Right atrium auricular region (tissue), 2 donors: Measurements from ENCODE around the gene GET3. TPM values are rescaled to one million over a fixed set of nuclear protein-coding genes. Genes with fewer than 3 reads are reported as not detected.
"Not testable (repeated sequence)": the region's sequence is repeated elsewhere in the genome, so short reads cannot be mapped to it uniquely, and the experiment has no call there.

Experiments used
- DNase-seq: peaks from one replicate; pipeline ENCODE4 v3.0.0-alpha.2; 2019; ENCODE audit warnings: low spot score
- H3K27ac ChIP-seq, 2 donors: fragments of 200-600 bp; sonication (generic); 1 replicate in 1 of 2; 2 replicates in 1 of 2; pipeline ENCODE4 v1.5.1; 2016 to 2019
- H3K27me3 ChIP-seq, 2 donors: fragments of 200-600 bp; sonication (generic); one replicate each; pipeline versions ENCODE4 v1.5.1 to v1.6.0; 2017 to 2019
- H3K36me3 ChIP-seq: fragments of 200-600 bp; sonication (generic); one replicate; pipeline ENCODE4 v1.5.1; 2016
- H3K4me1 ChIP-seq, 2 donors: fragments of 200-600 bp; sonication (generic); one replicate each; pipeline versions ENCODE4 v1.5.1 to v1.6.0; 2017 to 2019
- H3K4me3 ChIP-seq, 2 donors: fragments of 200-600 bp; sonication (generic); 1 replicate in 1 of 2; 2 replicates in 1 of 2; pipeline ENCODE4 v1.5.1; 2017 to 2019; ENCODE audit warnings: mild to moderate bottlenecking in 1 of 2, moderate library complexity in 1 of 2
- H3K9me3 ChIP-seq, 2 donors: fragments of 200-600 bp; sonication (generic); one replicate each; pipeline ENCODE4 v1.5.1; 2019
- total RNA-seq, 2 donors: library from RNA; depleted of rRNA; stranded (reverse); fragments of >200 nt; gene quantifications; one replicate each; pipeline ENCODE4 v1.1.0, GENCODE V29; 2016
- TF ChIP-seq, protein P1 (sequence below), 2 donors: fragments of 200-600 bp; sonication (generic); IDR thresholded peaks; one replicate each; pipeline ENCODE4 v1.5.1; 2019; ENCODE audit warnings: antibody characterized with exemption in 2 of 2

The GET3 gene
- total RNA-seq, 2 donors from 2014 or later: 44.6 to 55.1 TPM

DNA sequence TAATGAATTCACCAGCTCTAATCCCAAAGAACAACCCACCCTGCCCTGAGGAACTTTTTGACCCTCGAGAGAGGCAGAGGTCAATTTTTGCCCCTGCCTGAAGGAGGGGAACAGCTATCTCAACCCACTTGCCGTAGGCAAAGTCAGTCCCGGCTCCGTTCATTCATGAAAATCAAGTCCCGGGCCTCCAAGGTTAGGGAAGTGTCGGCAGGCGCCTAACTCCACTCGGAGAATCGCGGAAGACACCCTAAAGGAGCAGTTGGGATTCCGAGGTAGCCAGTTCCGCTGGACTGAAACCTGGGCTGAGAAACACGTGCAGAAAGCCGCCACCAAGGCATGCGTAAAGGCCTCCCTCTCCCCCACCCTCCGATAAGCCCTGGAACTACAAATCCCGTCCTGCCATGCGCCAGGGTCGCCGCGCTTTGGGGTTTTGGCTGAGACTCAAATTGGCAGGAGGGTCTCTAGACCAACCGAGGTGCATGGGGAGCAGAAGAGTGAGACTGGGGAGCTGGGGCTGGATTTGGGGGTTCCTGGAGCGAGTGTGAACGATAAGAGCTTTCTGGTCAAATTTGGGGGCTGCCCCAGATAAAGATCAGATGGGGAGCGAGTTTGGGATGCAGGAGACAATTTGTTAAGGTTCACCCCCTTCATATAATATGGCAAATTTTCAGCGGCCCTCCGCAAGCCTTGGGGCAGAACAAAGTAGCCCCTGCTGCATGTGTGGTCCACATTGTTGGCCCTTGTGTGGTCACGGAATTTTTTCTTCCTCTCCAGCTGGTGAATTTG is 13.5 kb upstream of the GET3 start, which contains the start of gene TNPO2:
TNPO2 (minus strand) TSS at position 292 of the 786 bp plus-strand sequence. CDS start 2,955 bp downstream, outside the sequence.
- DNase-seq: no peak
- H3K36me3 ChIP-seq: peaks cover 15% of the 10 kb centered on the region
- H3K27ac ChIP-seq: peak within 1 kb of the TSS; percentile 97
- H3K4me1 ChIP-seq: peaks cover 0 to 40% of the 10 kb centered on the region in 2 donors
- H3K4me3 ChIP-seq: peak within 1 kb of the TSS; percentile 64 to 83
- no peaks in the 10 kb centered on the region for H3K27me3 ChIP-seq
- no peaks in the 10 kb centered on the region for H3K9me3 ChIP-seq
- TF ChIP-seq, protein P1, sequence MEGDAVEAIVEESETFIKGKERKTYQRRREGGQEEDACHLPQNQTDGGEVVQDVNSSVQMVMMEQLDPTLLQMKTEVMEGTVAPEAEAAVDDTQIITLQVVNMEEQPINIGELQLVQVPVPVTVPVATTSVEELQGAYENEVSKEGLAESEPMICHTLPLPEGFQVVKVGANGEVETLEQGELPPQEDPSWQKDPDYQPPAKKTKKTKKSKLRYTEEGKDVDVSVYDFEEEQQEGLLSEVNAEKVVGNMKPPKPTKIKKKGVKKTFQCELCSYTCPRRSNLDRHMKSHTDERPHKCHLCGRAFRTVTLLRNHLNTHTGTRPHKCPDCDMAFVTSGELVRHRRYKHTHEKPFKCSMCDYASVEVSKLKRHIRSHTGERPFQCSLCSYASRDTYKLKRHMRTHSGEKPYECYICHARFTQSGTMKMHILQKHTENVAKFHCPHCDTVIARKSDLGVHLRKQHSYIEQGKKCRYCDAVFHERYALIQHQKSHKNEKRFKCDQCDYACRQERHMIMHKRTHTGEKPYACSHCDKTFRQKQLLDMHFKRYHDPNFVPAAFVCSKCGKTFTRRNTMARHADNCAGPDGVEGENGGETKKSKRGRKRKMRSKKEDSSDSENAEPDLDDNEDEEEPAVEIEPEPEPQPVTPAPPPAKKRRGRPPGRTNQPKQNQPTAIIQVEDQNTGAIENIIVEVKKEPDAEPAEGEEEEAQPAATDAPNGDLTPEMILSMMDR (IDR thresholded peaks at IDR 0.05): no peak

DNA sequence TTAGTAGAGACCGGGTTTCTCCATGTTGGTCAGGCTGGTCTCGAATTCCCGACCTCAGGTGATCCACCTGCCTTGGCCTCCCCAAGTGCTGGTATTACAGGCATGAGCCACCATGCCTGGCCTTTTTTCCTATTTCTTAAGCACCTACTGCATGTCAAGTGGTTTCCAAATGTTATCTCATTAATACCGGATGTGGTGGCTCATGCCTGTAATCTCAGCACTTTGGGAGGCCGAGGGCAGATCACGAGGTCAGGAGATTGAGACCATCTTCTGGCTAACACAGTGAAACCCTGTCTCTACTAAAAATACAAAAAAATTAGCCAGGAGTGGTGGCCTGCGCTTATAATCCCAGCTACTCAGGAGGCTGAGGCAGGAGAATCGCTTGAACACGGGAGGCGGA is 11.7 kb upstream of the GET3 start:
- H3K4me3 ChIP-seq, H3K27ac ChIP-seq, H3K27me3 ChIP-seq, H3K9me3 ChIP-seq, DNase-seq: not testable (repeated sequence)
- H3K4me1 ChIP-seq: peaks cover 0 to 28% of the 10 kb centered on the region in 2 donors
- peaks cover 26% of the 10 kb centered on the region for H3K36me3 ChIP-seq

DNA sequence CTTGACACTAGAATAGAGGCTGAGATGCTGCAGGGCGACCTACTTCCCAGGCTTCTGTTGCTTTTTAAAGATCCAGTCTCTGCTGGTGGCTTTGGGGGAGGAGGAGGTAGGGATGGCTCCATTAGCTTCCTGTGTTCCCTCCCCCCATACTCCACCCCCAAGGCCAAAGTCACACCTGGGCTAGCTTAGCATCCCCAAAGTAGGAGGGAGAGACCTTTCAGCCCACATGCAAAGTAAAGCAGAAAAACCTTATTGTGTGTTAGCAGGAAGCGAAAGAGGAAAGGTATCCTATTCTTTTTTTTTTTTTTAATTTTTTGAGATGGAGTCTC is 10.3 kb upstream of the GET3 start:
- no peaks in the 10 kb centered on the region for H3K27me3 ChIP-seq
- DNase-seq: no peak
- H3K4me1 ChIP-seq: peaks cover 0 to 27% of the 10 kb centered on the region in 2 donors
- H3K36me3 ChIP-seq: peaks cover 34% of the 10 kb centered on the region
- H3K9me3 ChIP-seq: no peaks in the 10 kb centered on the region
- no peak overlapping the region for H3K27ac ChIP-seq
- TF ChIP-seq, protein P1 (IDR thresholded peaks at IDR 0.05): no peak
- H3K4me3 ChIP-seq: no peak overlapping the region

DNA sequence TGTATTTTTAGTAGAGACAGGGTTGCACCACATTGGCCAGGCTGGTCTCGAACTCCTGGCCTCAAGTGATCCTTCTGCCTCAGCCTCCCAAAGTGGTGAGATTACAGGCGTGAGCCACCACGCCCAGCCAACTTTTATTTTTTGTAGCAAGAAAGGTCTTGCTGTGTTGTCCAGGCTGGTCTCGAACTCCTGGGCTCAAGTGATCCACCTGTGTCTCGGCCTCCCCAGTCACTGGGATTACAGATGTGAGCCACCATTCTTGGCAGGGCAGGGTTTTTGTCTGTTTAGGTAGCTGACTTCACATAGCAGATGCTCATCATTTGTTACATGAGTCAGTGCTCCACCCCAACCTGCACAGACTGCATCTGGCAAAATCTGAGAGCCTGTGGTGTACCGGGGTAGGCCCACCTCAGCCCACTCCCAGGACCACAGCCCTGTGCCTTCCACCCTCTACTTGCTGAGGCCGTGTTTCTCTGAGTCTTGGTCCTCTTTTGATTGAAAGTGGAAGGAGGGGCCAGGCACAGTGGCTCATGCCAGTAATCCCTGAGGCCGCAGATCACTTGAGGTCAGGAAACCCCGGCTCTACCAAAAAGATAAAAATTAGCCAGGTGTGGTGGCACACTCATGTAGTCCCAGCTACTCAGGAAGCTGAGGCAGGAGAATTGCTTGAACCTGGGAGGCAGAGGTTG is 9.4 kb upstream of the GET3 start:
- Histone ChIP-seq H3K9me3 (no peaks in the 10 kb centered on the region), H3K36me3 (peaks cover 34% of the 10 kb centered on the region), H3K27me3 (no peaks in the 10 kb centered on the region), H3K4me1 (peaks cover 0 to 35% of the 10 kb centered on the region in 2 donors), H3K4me3 (no peak overlapping the region), H3K27ac (no peak overlapping the region)
- TF ChIP-seq, protein P1 (IDR thresholded peaks at IDR 0.05): no peak
- DNase-seq: no peak

DNA sequence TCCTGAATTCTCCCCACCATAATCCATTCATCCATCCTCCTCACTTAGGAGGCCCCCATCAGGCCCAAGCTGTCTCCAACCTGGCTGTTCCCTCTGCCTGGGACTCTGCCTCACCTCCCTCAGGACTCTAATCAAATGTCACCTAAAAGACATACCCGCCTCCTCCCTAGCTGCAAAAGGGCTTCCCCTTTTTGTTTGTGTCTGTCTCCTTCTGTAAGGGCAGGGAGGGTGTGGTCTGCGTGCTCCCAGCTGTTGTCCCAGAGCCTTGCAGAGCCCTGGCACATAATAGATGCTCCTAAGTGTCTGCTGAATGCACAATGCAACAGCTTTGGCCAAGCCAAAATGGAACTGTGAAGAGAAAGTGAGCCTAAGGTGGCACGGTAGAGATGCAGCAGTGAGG is 7.2 kb upstream of the GET3 start:
- no peak for DNase-seq
- H3K4me3 ChIP-seq: no peak overlapping the region

DNA sequence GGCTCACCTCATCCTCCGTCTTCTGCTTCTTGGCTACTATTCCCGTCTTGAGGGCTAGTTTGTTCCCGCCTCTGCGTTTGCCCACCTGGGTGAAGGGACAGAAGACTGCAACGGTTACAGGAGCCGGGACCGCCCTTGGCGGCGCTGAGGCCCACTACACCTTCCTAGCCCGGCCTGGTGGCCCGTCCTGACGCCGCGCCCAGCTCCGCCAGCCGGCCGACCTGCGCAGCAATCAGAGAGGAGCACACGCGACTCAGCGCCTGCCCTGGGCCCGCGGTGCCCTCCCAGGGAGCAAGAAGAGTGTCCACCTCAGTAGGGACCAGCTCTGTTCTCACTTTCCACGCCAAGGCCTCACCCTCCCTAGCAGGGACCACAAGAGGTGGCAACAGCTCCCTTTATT is 6.0 kb upstream of the GET3 start:
- TF ChIP-seq, protein P1 (IDR thresholded peaks at IDR 0.05): no peak
- Histone ChIP-seq H3K36me3 (peaks cover 34% of the 10 kb centered on the region), H3K4me1 (peaks cover 0 to 36% of the 10 kb centered on the region in 2 donors), H3K9me3 (no peaks in the 10 kb centered on the region), H3K27me3 (no peaks in the 10 kb centered on the region), H3K4me3 (no peak overlapping the region), H3K27ac (no peak overlapping the region)
- DNase-seq: no peak

More for the DNA sequence above, 7.2 kb upstream of the GET3 start:
- TF ChIP-seq, protein P1 (IDR thresholded peaks at IDR 0.05): no peak
- H3K4me1 ChIP-seq: peaks cover 0 to 30% of the 10 kb centered on the region in 2 donors
- H3K27ac ChIP-seq: no peak overlapping the region
- H3K9me3 ChIP-seq: no peaks in the 10 kb centered on the region
- no peaks in the 10 kb centered on the region for H3K27me3 ChIP-seq
- peaks cover 34% of the 10 kb centered on the region for H3K36me3 ChIP-seq
